Gastrocnemius medialis (tissue), 4 donors: Measurements from ENCODE around the gene INTS7. TPM values are rescaled to one million over a fixed set of nuclear protein-coding genes. Genes with fewer than 3 reads are reported as not detected.

Source experiments
- ATAC-seq, 2 donors: fragments of 150-250 bp; one replicate each; pipeline ENCODE4 v1.9.1; 2016
- DNase-seq, 2 donors: peaks; one replicate each; pipeline ENCODE4 v3.0.0-alpha.2; 2019
- H3K27ac ChIP-seq, 4 donors: fragments of 200-600 bp; sonication (generic); 1 replicate in 1 of 4; 2 replicates in 3 of 4; pipeline ENCODE4 v1.5.1; 2016 to 2018; ENCODE audit warnings: mild to moderate bottlenecking in 2 of 4, moderate library complexity in 1 of 4
- H3K27me3 ChIP-seq, 3 donors: fragments of 200-600 bp; sonication (generic) in 2 of 3; 1 replicate in 1 of 3; 2 replicates in 2 of 3; pipeline versions ENCODE4 v1.5.1 to v1.6.0; 2016 to 2019; ENCODE audit warnings: mild to moderate bottlenecking in 1 of 3, moderate library complexity in 1 of 3
- H3K36me3 ChIP-seq, 2 donors: fragments of 200-600 bp; sonication (generic) in 1 of 2; one replicate each; pipeline ENCODE4 v1.5.1; 2017 to 2018
- H3K4me1 ChIP-seq, 2 donors: fragments of 200-600 bp; sonication (generic) in 1 of 2; one replicate each; pipeline ENCODE4 v1.5.1; 2016 to 2017; ENCODE audit warnings: mild to moderate bottlenecking in 2 of 2
- H3K4me3 ChIP-seq, 4 donors: fragments of 200-600 bp; sonication (generic) in 3 of 4; 1 replicate in 1 of 4; 2 replicates in 3 of 4; pipeline ENCODE4 v1.5.1; 2016 to 2019; ENCODE audit warnings: mild to moderate bottlenecking in 2 of 4
- H3K9me3 ChIP-seq, 3 donors: fragments of 200-600 bp; sonication (generic) in 2 of 3; 1 replicate in 1 of 3; 2 replicates in 2 of 3; pipeline ENCODE4 v1.5.1; 2016 to 2019
- POLR2A ChIP-seq, 2 donors: fragments of 450-650 bp; IDR thresholded peaks; one replicate each; pipeline ENCODE4 v1.6.1; 2017; ENCODE audit warnings: antibody characterized with exemption in 2 of 2, mild to moderate bottlenecking in 2 of 2, moderate library complexity in 2 of 2
- in situ Hi-C, 4 donors: fragments of 200-750 bp; cut with MboI; loops; one replicate each; pipeline versions ENCODE4 v1.15.0 to v1.8.0; 2017; ENCODE audit warnings: low sequenced_read_pairs in 4 of 4
- intact Hi-C: fragments of 100-400 bp; cut with DNase I; formaldehyde crosslinking; loops from one replicate; pipeline ENCODE4 v1.15.1; 2023; ENCODE audit warnings: low total_unique reads
- total RNA-seq, 4 donors: library from RNA; depleted of rRNA; stranded (reverse); fragments of >200 nt; gene quantifications; one replicate each; pipeline versions ENCODE4 v1.1.0 to v1.2.3, GENCODE V29; 2016
- TF ChIP-seq, protein P1 (sequence below), 5 experiments: fragments of 450-650 bp in 3 of 5; fragments of 200-600 bp in 2 of 5; sonication (generic) in 2 of 5; IDR thresholded peaks in 4 of 5; conservative IDR thresholded peaks in 1 of 5; 1 replicate in 4 of 5; 2 replicates in 1 of 5; pipeline ENCODE4 v1.5.1; 2016 to 2019; ENCODE audit warnings: antibody characterized with exemption in 5 of 5, mild to moderate bottlenecking in 3 of 5, moderate library complexity in 3 of 5

INTS7 gene
- total RNA-seq, 4 donors from 2014 or later = 4.0 to 8.0 (median 6.6) TPM

GRCh38 chr1:211947396-211948295 is 87.7 kb downstream of the INTS7 start:
- H3K36me3 ChIP-seq = no peaks in the 10 kb centered on the region
- no peak for ATAC-seq
- intact Hi-C loops = no loop called here
- no peak overlapping the region for H3K4me3 ChIP-seq
- in situ Hi-C loops = no loop called here
- H3K4me1 ChIP-seq = peaks cover 0 to 4% of the 10 kb centered on the region in 2 donors
- no peak for DNase-seq
- no peaks in the 10 kb centered on the region for H3K27me3 ChIP-seq
- no peaks in the 10 kb centered on the region for H3K9me3 ChIP-seq
- no peak overlapping the region for H3K27ac ChIP-seq
- TF ChIP-seq POLR2A (IDR thresholded peaks at IDR 0.05) = no peak
- TF ChIP-seq, protein P1, sequence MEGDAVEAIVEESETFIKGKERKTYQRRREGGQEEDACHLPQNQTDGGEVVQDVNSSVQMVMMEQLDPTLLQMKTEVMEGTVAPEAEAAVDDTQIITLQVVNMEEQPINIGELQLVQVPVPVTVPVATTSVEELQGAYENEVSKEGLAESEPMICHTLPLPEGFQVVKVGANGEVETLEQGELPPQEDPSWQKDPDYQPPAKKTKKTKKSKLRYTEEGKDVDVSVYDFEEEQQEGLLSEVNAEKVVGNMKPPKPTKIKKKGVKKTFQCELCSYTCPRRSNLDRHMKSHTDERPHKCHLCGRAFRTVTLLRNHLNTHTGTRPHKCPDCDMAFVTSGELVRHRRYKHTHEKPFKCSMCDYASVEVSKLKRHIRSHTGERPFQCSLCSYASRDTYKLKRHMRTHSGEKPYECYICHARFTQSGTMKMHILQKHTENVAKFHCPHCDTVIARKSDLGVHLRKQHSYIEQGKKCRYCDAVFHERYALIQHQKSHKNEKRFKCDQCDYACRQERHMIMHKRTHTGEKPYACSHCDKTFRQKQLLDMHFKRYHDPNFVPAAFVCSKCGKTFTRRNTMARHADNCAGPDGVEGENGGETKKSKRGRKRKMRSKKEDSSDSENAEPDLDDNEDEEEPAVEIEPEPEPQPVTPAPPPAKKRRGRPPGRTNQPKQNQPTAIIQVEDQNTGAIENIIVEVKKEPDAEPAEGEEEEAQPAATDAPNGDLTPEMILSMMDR (IDR thresholded peaks at IDR 0.05 in 4 of 5, conservative IDR thresholded peaks at IDR 0.05 in 1 of 5) = no peak

GRCh38 chr1:211944733-211945500 is 90.4 kb downstream of the INTS7 start:
- in situ Hi-C loops (no loop called here), intact Hi-C loops (loop anchor here (2.0 kb wide), 1 partner anchor 268 kb away; no protein-coding TSS in a partner anchor)
- no peaks in the 10 kb centered on the region for H3K36me3 ChIP-seq
- H3K27ac ChIP-seq = no peak overlapping the region
- H3K27me3 ChIP-seq = no peaks in the 10 kb centered on the region
- H3K4me1 ChIP-seq = peaks cover 0 to 4% of the 10 kb centered on the region in 2 donors
- TF ChIP-seq POLR2A (IDR thresholded peaks at IDR 0.05) = no peak
- TF ChIP-seq, protein P1 (IDR thresholded peaks at IDR 0.05 in 4 of 5, conservative IDR thresholded peaks at IDR 0.05 in 1 of 5) = peak in 2 of 5 experiments; percentile 19 to 42
- no peak for DNase-seq
- H3K9me3 ChIP-seq = no peaks in the 10 kb centered on the region
- no peak overlapping the region for H3K4me3 ChIP-seq
- ATAC-seq = peak in 1 of 2 donors; percentile 58

DNA sequence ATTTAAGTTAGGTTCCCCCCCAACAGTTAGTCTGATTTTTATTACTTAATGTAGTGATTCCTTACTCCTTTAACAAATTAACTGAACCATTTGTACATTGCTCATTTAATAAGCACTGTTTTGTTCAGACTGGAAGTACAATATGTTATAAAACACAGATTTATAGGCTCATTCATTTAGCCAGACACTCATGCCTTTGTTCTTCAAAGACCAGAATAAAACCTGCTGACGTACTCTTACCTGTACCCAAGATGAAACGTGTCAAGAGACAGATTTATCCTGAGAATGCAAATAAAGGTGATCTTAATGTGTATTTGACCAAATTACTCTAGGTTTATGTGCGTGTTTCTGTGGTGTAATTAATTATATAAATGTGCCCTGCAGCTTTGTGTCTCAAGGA is 92.8 kb downstream of the INTS7 start:
- ATAC-seq = no peak
- in situ Hi-C loops = no loop called here

GRCh38 chr1:211939876-211940468 is 95.4 kb downstream of the INTS7 start:
- no peak for TF ChIP-seq POLR2A (IDR thresholded peaks at IDR 0.05)
- TF ChIP-seq, protein P1 (IDR thresholded peaks at IDR 0.05 in 4 of 5, conservative IDR thresholded peaks at IDR 0.05 in 1 of 5) = no peak
- H3K36me3 ChIP-seq = no peaks in the 10 kb centered on the region
- intact Hi-C loops = no loop called here
- no peaks in the 10 kb centered on the region for H3K4me1 ChIP-seq
- in situ Hi-C loops = no loop called here
- H3K27ac ChIP-seq = no peak overlapping the region
- no peak overlapping the region for H3K4me3 ChIP-seq
- no peaks in the 10 kb centered on the region for H3K27me3 ChIP-seq
- DNase-seq (no peak), ATAC-seq (no peak)
- H3K9me3 ChIP-seq = no peaks in the 10 kb centered on the region

More for the DNA sequence above, 92.8 kb downstream of the INTS7 start:
- no peak for DNase-seq
- Histone ChIP-seq H3K4me1 (no peaks in the 10 kb centered on the region), H3K27ac (no peak overlapping the region), H3K27me3 (no peaks in the 10 kb centered on the region), H3K4me3 (no peak overlapping the region), H3K9me3 (no peaks in the 10 kb centered on the region), H3K36me3 (no peaks in the 10 kb centered on the region)
- no peak for TF ChIP-seq POLR2A (IDR thresholded peaks at IDR 0.05)
- TF ChIP-seq, protein P1 (IDR thresholded peaks at IDR 0.05 in 4 of 5, conservative IDR thresholded peaks at IDR 0.05 in 1 of 5) = no peak
- intact Hi-C loops = no loop called here
